SK-N-SH (cell line): ENCODE results near the gene DGKI. TPM values are rescaled to one million over a fixed set of nuclear protein-coding genes. Genes with fewer than 3 reads are reported as not detected.

ENCODE experiments used
- CTCF ChIA-PET: fragments of 300-600, 350-600 bp; formaldehyde crosslinking; extraction: SDS; loops from one replicate; lab custom pipeline; 2021; lab: Yijun Ruan, JAX
- POLR2A ChIA-PET: fragments of 350-600 bp; sonication (Branson Sonifier 250); formaldehyde crosslinking; extraction: SDS; loops from one replicate; lab custom pipeline; 2020; ENCODE audit warnings: antibody characterized with exemption, inconsistent platforms; lab: Yijun Ruan, JAX
- DNase-seq: peaks from one replicate; pipeline ENCODE4 v3.0.0; 2012
- H2AFZ ChIP-seq: fragments of 200-600 bp; sonication (generic); 2 replicates; pipeline ENCODE4 v1.8.1; 2016; ENCODE audit warnings: antibody characterized with exemption, mild to moderate bottlenecking, low read depth
- H3F3A ChIP-seq: fragments of 200-600 bp; sonication (generic); replicated peaks from 2 replicates; pipeline ENCODE3; 2016; ENCODE audit warnings: antibody characterized with exemption, mild to moderate bottlenecking; ENCODE audit not compliant: insufficient read depth
- H3K27ac ChIP-seq, 2 experiments: fragments of 200-500 bp in 1 of 2; fragments of 200-600 bp in 1 of 2; sonication (Bioruptor generic) in 1 of 2; sonication (generic), shearing (Covaris generic) in 1 of 2; 2 replicates each; pipeline versions ENCODE4 v1.5.1 to v1.6.1; 2014 to 2016; ENCODE audit warnings: low read depth in 2 of 2, inconsistent platforms in 1 of 2, low read length in 1 of 2, mild to moderate bottlenecking in 1 of 2, mixed read lengths in 1 of 2
- H3K27me3 ChIP-seq: fragments of 200-600 bp; sonication (generic), shearing (Covaris generic); 2 replicates; pipeline ENCODE4 v1.6.1; 2016; ENCODE audit warnings: mixed run types; ENCODE audit not compliant: insufficient read depth
- H3K36me3 ChIP-seq, 2 experiments: fragments of 200-500 bp in 1 of 2; fragments of 200-600 bp in 1 of 2; sonication (Bioruptor generic) in 1 of 2; sonication (generic) in 1 of 2; replicated peaks in 1 of 2; 2 replicates each; pipeline versions ENCODE3 to v1.5.1; 2014 to 2016; ENCODE audit warnings: low read length in 1 of 2, mild to moderate bottlenecking in 1 of 2; ENCODE audit not compliant: insufficient read depth in 2 of 2, control insufficient read depth in 1 of 2
- H3K4me1 ChIP-seq, 2 experiments: fragments of 200-500 bp in 1 of 2; fragments of 200-600 bp in 1 of 2; sonication (Bioruptor generic) in 1 of 2; sonication (generic), shearing (Covaris generic) in 1 of 2; 2 replicates each; pipeline versions ENCODE4 v1.5.1 to v1.6.1; 2014 to 2016; ENCODE audit warnings: low read depth in 1 of 2, low read length in 1 of 2, mixed run types in 1 of 2; ENCODE audit not compliant: insufficient read depth in 2 of 2, control insufficient read depth in 1 of 2
- H3K4me2 ChIP-seq: fragments of 200-600 bp; sonication (generic), shearing (Covaris generic); 2 replicates; pipeline ENCODE4 v1.6.1; 2017; ENCODE audit warnings: mixed run types
- H3K4me3 ChIP-seq, 2 experiments: fragments of 200-500 bp in 1 of 2; fragments of 200-600 bp in 1 of 2; sonication (Bioruptor generic) in 1 of 2; sonication (generic), shearing (Covaris generic) in 1 of 2; 2 replicates each; pipeline versions ENCODE4 v1.5.1 to v1.8.1; 2014 to 2016; ENCODE audit warnings: low read depth in 2 of 2, inconsistent platforms in 1 of 2, low read length in 1 of 2, mild to moderate bottlenecking in 1 of 2, mixed read lengths in 1 of 2, moderate library complexity in 1 of 2
- H3K79me2 ChIP-seq: fragments of 200-600 bp; sonication (generic); 2 replicates; pipeline ENCODE4 v1.8.1; 2017; ENCODE audit warnings: mild to moderate bottlenecking; ENCODE audit not compliant: insufficient read depth
- H3K9ac ChIP-seq: fragments of 200-600 bp; sonication (generic); 2 replicates; pipeline ENCODE4 v1.6.1; 2017; ENCODE audit warnings: mixed run types
- H3K9me2 ChIP-seq: fragments of 200-600 bp; sonication (generic); 2 replicates; pipeline ENCODE4 v1.6.1; 2017; ENCODE audit warnings: mixed run types
- H3K9me3 ChIP-seq: fragments of 200-600 bp; sonication (generic); 2 replicates; pipeline ENCODE4 v1.6.1; 2017; ENCODE audit warnings: mixed run types, mild to moderate bottlenecking, moderate library complexity
- H4K20me1 ChIP-seq: fragments of 200-600 bp; sonication (generic); 2 replicates; pipeline ENCODE4 v1.6.1; 2017; ENCODE audit warnings: mild to moderate bottlenecking, mixed run types; ENCODE audit not compliant: insufficient read depth
- CHD2 ChIP-seq: fragments of 150-350 bp; IDR thresholded peaks from 2 replicates; pipeline ENCODE4 v1.6.1; 2018; ENCODE audit warnings: low read length; ENCODE audit not compliant: partially characterized antibody
- ELF1 ChIP-seq: IDR thresholded peaks from 2 replicates; pipeline ENCODE4 v1.4.0; 2012
- EZH2phosphoT487 ChIP-seq: fragments of 200-600 bp; sonication (generic); IDR thresholded peaks from 2 replicates; pipeline ENCODE4 v1.6.1; 2017; ENCODE audit warnings: low read depth, mixed run types, mild to moderate bottlenecking, antibody characterized with exemption, moderate library complexity, borderline replicate concordance
- FOXM1 ChIP-seq: IDR thresholded peaks from 2 replicates; pipeline ENCODE4 v1.4.0; 2012; ENCODE audit warnings: low read depth, mild to moderate bottlenecking
- GABPA ChIP-seq: IDR thresholded peaks from 2 replicates; pipeline ENCODE4 v1.4.0; 2012; ENCODE audit warnings: low read depth, mild to moderate bottlenecking
- GATA2 ChIP-seq: sonication (generic); formaldehyde crosslinking; IDR thresholded peaks from 2 replicates; pipeline ENCODE4 v1.5.0; 2020; ENCODE audit warnings: mild to moderate bottlenecking, missing genetic modification reagents
- MXI1 ChIP-seq: IDR thresholded peaks from 2 replicates; pipeline ENCODE4 v1.6.1; 2012; ENCODE audit warnings: mild to moderate bottlenecking, low read depth, low read length, improper control_type of control experiment
- PBX3 ChIP-seq: IDR thresholded peaks from 2 replicates; pipeline ENCODE4; 2012
- POLR2AphosphoS5 ChIP-seq: IDR thresholded peaks from 2 replicates; pipeline ENCODE4 v1.6.1; 2012; ENCODE audit warnings: low read depth, low read length
- REST ChIP-seq: IDR thresholded peaks from 2 replicates; pipeline ENCODE4 v1.6.1; 2012; ENCODE audit warnings: mild to moderate bottlenecking, low read depth, low read length, moderate library complexity
- RFX5 ChIP-seq: IDR thresholded peaks from 2 replicates; pipeline ENCODE4 v1.6.1; 2012; ENCODE audit warnings: mild to moderate bottlenecking, improper control_type of control experiment, low read length
- SIN3A ChIP-seq: IDR thresholded peaks from 2 replicates; pipeline ENCODE4 v1.6.1; 2012; ENCODE audit warnings: low read depth, mild to moderate bottlenecking, low read length, moderate library complexity, borderline replicate concordance
- SMC3 ChIP-seq: IDR thresholded peaks from 2 replicates; pipeline ENCODE4 v1.6.1; 2012; ENCODE audit warnings: low read depth, low read length, improper control_type of control experiment
- TCF12 ChIP-seq: IDR thresholded peaks from 2 replicates; pipeline ENCODE4 v1.4.0; 2012
- USF1 ChIP-seq: IDR thresholded peaks from 2 replicates; pipeline ENCODE4 v1.4.0; 2012; ENCODE audit warnings: low read depth, borderline replicate concordance
- USF2 ChIP-seq: fragments of 150-350 bp; IDR thresholded peaks from 2 replicates; pipeline ENCODE4 v1.6.1; 2017; ENCODE audit warnings: antibody characterized with exemption, low read length, low read depth, borderline replicate concordance
- YY1 ChIP-seq: IDR thresholded peaks from 2 replicates; pipeline ENCODE4 v1.4.0; 2012; ENCODE audit warnings: low read depth, mild to moderate bottlenecking
- ZBTB33 ChIP-seq: IDR thresholded peaks from 2 replicates; pipeline ENCODE4 v1.4.0; 2012; ENCODE audit warnings: low read depth, borderline replicate concordance
- whole genome bisulfite sequencing: methylation state at CpG from one replicate; pipeline ENCODE4 v1.1.6; 2017; ENCODE audit warnings: low lambda C conversion rate; 5-methylcytosine and 5-hydroxymethylcytosine counted together
- polyA plus RNA-seq, 3 experiments: library from polyadenylated mRNA; depleted of rRNA; stranded (reverse); fragments of >200 nt; gene quantifications; 2 replicates each; pipeline ENCODE4 v1.2.3, GENCODE V29; 2012

DGKI gene
- polyA plus RNA-seq, 1 of the 3 experiments (the other 2 are of a cell fraction) = 1.3 TPM

- WGBS = 55% methylated on average over 18 of the region's 18 CpGs
- Histone ChIP-seq H3K27ac (peak overlapping the region in 1 of 2 experiments; percentile 87; a peak in 2 of 4 replicates), H3K9me3 (no peaks in the 10 kb centered on the region), H3K9me2 (no peaks in the 10 kb centered on the region), H3K27me3 (no peaks in the 10 kb centered on the region), H3K36me3 (peaks cover 3 to 7% of the 10 kb centered on the region in 2 experiments), H3K4me2 (peak overlapping the region; percentile 84), H3K4me1 (peaks cover 14 to 27% of the 10 kb centered on the region in 2 experiments; a peak in 3 of 4 replicates), H3K79me2 (peaks cover 22% of the 10 kb centered on the region), H2AFZ (peak overlapping the region; percentile 73), H3F3A (peaks cover 38% of the 10 kb centered on the region), H3K9ac (peak overlapping the region; percentile 63; the same call in 1 of the 2 replicates), H3K4me3 (peak overlapping the region; percentile 72 to 82), H4K20me1 (no peaks in the 10 kb centered on the region)
- POLR2A ChIA-PET = interaction anchor here (0.8 to 2.2 kb wide), 6 partner anchors 11 to 191 kb away, joined by 3 to 14 read pairs (median 4); partner anchors contain the start of gene CREB3L2
- DNase-seq = no peak
- TF ChIP-seq SIN3A (no peak; the same call in 1 of the 2 replicates), TCF12 (no peak), CHD2 (peak; percentile 25), USF2 (no peak), GATA2 (0 out of 2 replicates have a peak, but pooled peaks have one; percentile 11), GABPA (no peak), SMC3 (no peak)
- CTCF ChIA-PET = interaction anchor here (0.9 to 4.2 kb wide), 9 partner anchors 27 to 240 kb away, joined by 3 to 27 read pairs (median 4); partner anchors contain the start of gene CREB3L2
Observed at GRCh38 chr7:137847568-137848050, 835 bp upstream of the DGKI start.

- no peaks in the 10 kb centered on the region for H3K27me3 ChIP-seq
- TF ChIP-seq PBX3 (no peak), POLR2AphosphoS5 (no peak), CHD2 (no peak), EZH2phosphoT487 (no peak), REST (no peak), USF1 (no peak), RFX5 (no peak), ELF1 (no peak), FOXM1 (no peak), YY1 (no peak), ZBTB33 (no peak), MXI1 (no peak)
- TF ChIP-seq, all 33 proteins: peak for 0
- Histone ChIP-seq H3K4me3 (peak overlapping the region; percentile 72 to 82; a peak in 3 of 4 replicates), H3K9me2 (no peaks in the 10 kb centered on the region), H3K9me3 (no peaks in the 10 kb centered on the region), H3F3A (peaks cover 31% of the 10 kb centered on the region), H3K9ac (peak overlapping the region; percentile 45; the same call in 1 of the 2 replicates), H3K79me2 (peaks cover 31% of the 10 kb centered on the region), H3K4me1 (peaks cover 14 to 34% of the 10 kb centered on the region in 2 experiments; a peak in 3 of 4 replicates), H3K36me3 (peaks cover 0 to under 1% of the 10 kb centered on the region in 2 experiments), H3K4me2 (peak overlapping the region; percentile 78), H4K20me1 (no peaks in the 10 kb centered on the region), H3K27ac (peak overlapping the region in 1 of 2 experiments; percentile 60; a peak in 2 of 4 replicates), H2AFZ (peak overlapping the region; percentile 44; the same call in 1 of the 2 replicates)
- no peak for DNase-seq
- POLR2A ChIA-PET = interaction anchor here (1.3 to 2.2 kb wide), 5 partner anchors 25 to 190 kb away, joined by 4 to 14 read pairs (median 6); partner anchors contain the start of gene CREB3L2
- CTCF ChIA-PET = interaction anchor here (0.7 to 4.2 kb wide), 10 partner anchors 12 to 239 kb away, joined by 3 to 27 read pairs (median 3); no protein-coding TSS in a partner anchor
- WGBS = 9% methylated on average over 4 of the region's 47 CpGs
Observed at GRCh38 chr7:137846549-137846826, 286 bp downstream of the DGKI start.
